PFSK-1 (cell line): ENCODE results near the gene TTN.

ENCODE experiments used
- FOXP2 ChIP-seq: optimal IDR thresholded peaks from 2 replicates; pipeline ENCODE3; 2011; ENCODE audit warnings: borderline replicate concordance, control low read depth, inconsistent platforms; ENCODE audit not compliant: insufficient read depth; ENCODE audit errors: extremely low read length, extremely low read depth
- POLR2AphosphoS5 ChIP-seq: IDR thresholded peaks from 2 replicates; pipeline ENCODE4 v1.6.1; 2012; ENCODE audit warnings: low read depth, mild to moderate bottlenecking, control low read depth, low read length, moderate library complexity
- REST ChIP-seq, 2 experiments: IDR thresholded peaks; 2 replicates each; pipeline versions ENCODE4 v1.6.1 to v1.8.0; 2011 to 2012; ENCODE audit warnings: low read depth in 2 of 2, low read length in 2 of 2, control low read depth in 1 of 2, inconsistent platforms in 1 of 2, mild to moderate bottlenecking in 1 of 2, moderate library complexity in 1 of 2; ENCODE audit not compliant: insufficient read depth in 1 of 2
- SIN3A ChIP-seq: IDR thresholded peaks from 2 replicates; pipeline ENCODE4 v1.6.1; 2012; ENCODE audit warnings: mild to moderate bottlenecking, low read length, moderate library complexity, borderline replicate concordance; ENCODE audit not compliant: insufficient read depth
- TAF1 ChIP-seq: IDR thresholded peaks from 2 replicates; pipeline ENCODE4 v1.6.1; 2012; ENCODE audit warnings: low read length, control low read depth, borderline replicate concordance; ENCODE audit not compliant: insufficient read depth

GRCh38 chr2:178476477-178476876 lies 330.7 kb downstream of the TTN start:
- TF ChIP-seq SIN3A (no peak), REST (IDR thresholded peaks at IDR 0.05; ENCODE audit: insufficient read depth in 1 of 2, low read depth in 2 of 2, low read length in 2 of 2) (no peak), POLR2AphosphoS5 (no peak), TAF1 (no peak), FOXP2 (no peak)
